ENCODE results near the gene FOLR2. TPM values are rescaled to one million over a fixed set of nuclear protein-coding genes. Genes with fewer than 3 reads are reported as not detected.
A peak's percentile ranks its signal among the peaks of the same experiment; 100 is the strongest.
"Not testable (repeated sequence)": the region's sequence is repeated elsewhere in the genome, so short reads cannot be mapped to it uniquely, and the experiment has no call there.

FOLR2 gene
- total RNA-seq, 1 experiment from 2014 or later, result not detected

GRCh38 chr11:72180892-72181552 is 35.6 kb upstream of the FOLR2 start:
- H3K9me2 ChIP-seq (ENCODE audit: insufficient read depth); BruUV-seq (replicated peaks); H3K79me2 ChIP-seq (ENCODE audit: insufficient read depth, low read length); H3K4me2 ChIP-seq (ENCODE audit: low read length); H3K27me3 ChIP-seq (ENCODE audit: insufficient read depth, low read length); H3K36me3 ChIP-seq (ENCODE audit: control insufficient read depth in 1 of 2, insufficient read depth in 2 of 2, low read length in 2 of 2); H4K20me1 ChIP-seq (ENCODE audit: insufficient read depth); H3K4me1 ChIP-seq (ENCODE audit: control insufficient read depth in 1 of 2, insufficient read depth in 2 of 2, low read length in 2 of 2); POLR2A ChIA-PET; DNase-seq (ENCODE audit: low read depth, low spot score); H3K9me3 ChIP-seq (ENCODE audit: control insufficient read depth in 1 of 2, insufficient read depth in 1 of 2, low read depth in 1 of 2, low read length in 2 of 2); H3K27ac ChIP-seq (ENCODE audit: low read depth, low read length); RAD21 ChIA-PET (ENCODE audit: low non-redundant PET in 1 of 2, low total read pairs in 2 of 2, uncharacterized antibody in 2 of 2, unreplicated experiment in 2 of 2); H3K9ac ChIP-seq (ENCODE audit: low read length); intact Hi-C loops (cut with micrococcal nuclease); H2AFZ ChIP-seq (ENCODE audit: low read depth, low read length, poor library complexity, severe bottlenecking); ATAC-seq; H3K4me3 ChIP-seq (replicated peaks in 1 of 2; ENCODE audit: low read depth in 1 of 2, low read length in 2 of 2): not testable (repeated sequence)
- CTCF ChIA-PET, result interaction anchor here (1.1 to 1.2 kb wide), 2 partner anchors 154 to 156 kb away, joined by 3 to 6 read pairs; no protein-coding TSS in a partner anchor

- intact Hi-C loops (cut with micrococcal nuclease); POLR2A ChIA-PET; H3K27ac ChIP-seq (ENCODE audit: low read depth, low read length); H3K4me3 ChIP-seq (replicated peaks in 1 of 2; ENCODE audit: low read depth in 1 of 2, low read length in 2 of 2); BruUV-seq (replicated peaks); H3K9me2 ChIP-seq (ENCODE audit: insufficient read depth); RAD21 ChIA-PET (ENCODE audit: low non-redundant PET in 1 of 2, low total read pairs in 2 of 2, uncharacterized antibody in 2 of 2, unreplicated experiment in 2 of 2); H4K20me1 ChIP-seq (ENCODE audit: insufficient read depth); H3K9ac ChIP-seq (ENCODE audit: low read length); H3K4me2 ChIP-seq (ENCODE audit: low read length); H2AFZ ChIP-seq (ENCODE audit: low read depth, low read length, poor library complexity, severe bottlenecking); H3K9me3 ChIP-seq (ENCODE audit: control insufficient read depth in 1 of 2, insufficient read depth in 1 of 2, low read depth in 1 of 2, low read length in 2 of 2); DNase-seq (ENCODE audit: low read depth, low spot score); H3K79me2 ChIP-seq (ENCODE audit: insufficient read depth, low read length); H3K27me3 ChIP-seq (ENCODE audit: insufficient read depth, low read length); H3K36me3 ChIP-seq (ENCODE audit: control insufficient read depth in 1 of 2, insufficient read depth in 2 of 2, low read length in 2 of 2); H3K4me1 ChIP-seq (ENCODE audit: control insufficient read depth in 1 of 2, insufficient read depth in 2 of 2, low read length in 2 of 2): not testable (repeated sequence)
- TF ChIP-seq CTCF (IDR thresholded peaks at IDR 0.05 in 2 of 3, conservative IDR thresholded peaks at IDR 0.05 in 1 of 3; ENCODE audit: borderline replicate concordance in 1 of 3, insufficient read depth in 1 of 3, low read depth in 2 of 3, low read length in 2 of 3) (peak; percentile 27 to 38 (median 33); a peak in 5 of 6 replicates), RAD21 (IDR thresholded peaks at IDR 0.05; ENCODE audit: low read depth) (peak; percentile 61)
- CTCF ChIA-PET, result interaction anchor here (0.6 to 1.2 kb wide), 5 partner anchors 37 to 392 kb away, joined by 3 to 7 read pairs (median 3); no protein-coding TSS in a partner anchor
- ATAC-seq, result peak; percentile 64
Measured at GRCh38 chr11:72181553-72181958, 35.0 kb upstream of the FOLR2 start.
